ENCODE data around the gene PRCD.

The PRCD gene

GRCh38 chr17:76550712-76551615 is 11.1 kb downstream of the PRCD start:
- ATAC-seq (ENCODE audit: low read depth) (peak; percentile 53), DNase-seq (ENCODE audit: low spot score) (no peak)
- H3K4me1 ChIP-seq (ENCODE audit: insufficient read depth, poor library complexity, severe bottlenecking), result peaks cover 50% of the 10 kb centered on the region
- no peaks in the 10 kb centered on the region for H3K9me3 ChIP-seq (ENCODE audit: severe bottlenecking)
- H3K4me3 ChIP-seq (ENCODE audit: severe bottlenecking), result peak overlapping the region; percentile 0
- H3K27ac ChIP-seq (ENCODE audit: poor library complexity, severe bottlenecking), result peak overlapping the region; percentile 86
- no peaks in the 10 kb centered on the region for H3K36me3 ChIP-seq (ENCODE audit: low read depth)
- no peaks in the 10 kb centered on the region for H3K27me3 ChIP-seq (ENCODE audit: insufficient read depth, poor library complexity, severe bottlenecking)
- no peak for TF ChIP-seq CTCF (IDR thresholded peaks at IDR 0.05; ENCODE audit: poor library complexity, severe bottlenecking)

- Histone ChIP-seq H3K9me3 (ENCODE audit: severe bottlenecking) (no peaks in the 10 kb centered on the region), H3K27me3 (ENCODE audit: insufficient read depth, poor library complexity, severe bottlenecking) (no peaks in the 10 kb centered on the region), H3K4me1 (ENCODE audit: insufficient read depth, poor library complexity, severe bottlenecking) (peaks cover 48% of the 10 kb centered on the region), H3K27ac (ENCODE audit: poor library complexity, severe bottlenecking) (peak overlapping the region; percentile 86), H3K36me3 (ENCODE audit: low read depth) (no peaks in the 10 kb centered on the region), H3K4me3 (ENCODE audit: severe bottlenecking) (no peak overlapping the region)
- no peak for DNase-seq (ENCODE audit: low spot score)
- no peak for ATAC-seq (ENCODE audit: low read depth)
- TF ChIP-seq CTCF (IDR thresholded peaks at IDR 0.05; ENCODE audit: poor library complexity, severe bottlenecking), result no peak
Observed at GRCh38 chr17:76551685-76552084, 11.8 kb downstream of the PRCD start.

GRCh38 chr17:76553178-76553908 is 13.5 kb downstream of the PRCD start:
- TF ChIP-seq CTCF (IDR thresholded peaks at IDR 0.05; ENCODE audit: poor library complexity, severe bottlenecking), result no peak
- Histone ChIP-seq H3K27me3 (ENCODE audit: insufficient read depth, poor library complexity, severe bottlenecking) (no peaks in the 10 kb centered on the region), H3K4me3 (ENCODE audit: severe bottlenecking) (no peak overlapping the region), H3K9me3 (ENCODE audit: severe bottlenecking) (no peaks in the 10 kb centered on the region), H3K4me1 (ENCODE audit: insufficient read depth, poor library complexity, severe bottlenecking) (peaks cover 33% of the 10 kb centered on the region), H3K36me3 (ENCODE audit: low read depth) (peaks cover 5% of the 10 kb centered on the region), H3K27ac (ENCODE audit: poor library complexity, severe bottlenecking) (no peak overlapping the region)
- ATAC-seq (ENCODE audit: low read depth) (no peak), DNase-seq (ENCODE audit: low spot score) (no peak)

GRCh38 chr17:76554131-76554530 is 14.3 kb downstream of the PRCD start:
- DNase-seq (ENCODE audit: low spot score) (no peak), ATAC-seq (ENCODE audit: low read depth) (no peak)
- Histone ChIP-seq H3K4me1 (ENCODE audit: insufficient read depth, poor library complexity, severe bottlenecking) (peaks cover 39% of the 10 kb centered on the region), H3K9me3 (ENCODE audit: severe bottlenecking) (no peaks in the 10 kb centered on the region), H3K4me3 (ENCODE audit: severe bottlenecking) (no peak overlapping the region), H3K27ac (ENCODE audit: poor library complexity, severe bottlenecking) (no peak overlapping the region), H3K36me3 (ENCODE audit: low read depth) (peaks cover 13% of the 10 kb centered on the region), H3K27me3 (ENCODE audit: insufficient read depth, poor library complexity, severe bottlenecking) (no peaks in the 10 kb centered on the region)
- no peak for TF ChIP-seq CTCF (IDR thresholded peaks at IDR 0.05; ENCODE audit: poor library complexity, severe bottlenecking)
